H1 (cell line): ENCODE results near the gene GAS7. TPM values are rescaled to one million over a fixed set of nuclear protein-coding genes. Genes with fewer than 3 reads are reported as not detected.

Experiments used
- ASH2L ChIP-seq: fragments of 200-600, 300-600 bp; sonication (generic); IDR thresholded peaks from one replicate; pipeline ENCODE4 v1.7.1; 2017; ENCODE audit warnings: low read length
- KDM5A ChIP-seq: fragments of 200-600 bp; IDR thresholded peaks from 2 replicates; pipeline ENCODE4 v1.7.1; 2012; ENCODE audit warnings: mild to moderate bottlenecking, low read length, inconsistent platforms, mixed read lengths
- SAP30 ChIP-seq: fragments of 300-600 bp; sonication (generic); IDR thresholded peaks from 2 replicates; pipeline ENCODE4 v1.7.1; 2012; ENCODE audit warnings: low read length, moderate library complexity, mild to moderate bottlenecking, inconsistent platforms; ENCODE audit not compliant: insufficient read depth, insufficient replicate concordance
- TBP ChIP-seq: IDR thresholded peaks from 2 replicates; pipeline ENCODE4 v1.6.1; 2011; ENCODE audit warnings: low read depth, low read length, improper control_type of control experiment
- polyA plus RNA-seq, 7 experiments: library from polyadenylated mRNA; depleted of rRNA in 3 of 7; stranded (reverse) in 5 of 7; unstranded in 2 of 7; fragments of >200 nt in 5 of 7; fragments of 200-250 nt in 2 of 7; gene quantifications; 1 replicate in 5 of 7; 2 replicates in 1 of 7; 4 replicates in 1 of 7; pipeline versions ENCODE4 v1.2.1 to v1.2.3, GENCODE V29; 2011 to 2013; ENCODE audit warnings: missing spikeins in 2 of 7, mixed read lengths in 2 of 7
- total RNA-seq: library from RNA; stranded (reverse); fragmentation: NEBNext Ultra II Directional; extraction: Animal tissue kit (Norgen Biotek cat#: 25700); gene quantifications from 2 replicates; pipeline ENCODE4 v1.2.1, GENCODE V29; 2021
- TF ChIP-seq, protein P1 (sequence below): fragments of 300-600 bp; sonication (generic); IDR thresholded peaks from 2 replicates; pipeline ENCODE4 v1.7.1; 2012; ENCODE audit warnings: low read length, moderate library complexity, mild to moderate bottlenecking, inconsistent platforms; ENCODE audit not compliant: insufficient replicate concordance

The GAS7 gene
- total and polyA plus RNA-seq, 2 of the 8 experiments (the other 6 are each of a cell fraction or from before 2014, with no cell fraction given) = 5.0 to 14.5 TPM

DNA sequence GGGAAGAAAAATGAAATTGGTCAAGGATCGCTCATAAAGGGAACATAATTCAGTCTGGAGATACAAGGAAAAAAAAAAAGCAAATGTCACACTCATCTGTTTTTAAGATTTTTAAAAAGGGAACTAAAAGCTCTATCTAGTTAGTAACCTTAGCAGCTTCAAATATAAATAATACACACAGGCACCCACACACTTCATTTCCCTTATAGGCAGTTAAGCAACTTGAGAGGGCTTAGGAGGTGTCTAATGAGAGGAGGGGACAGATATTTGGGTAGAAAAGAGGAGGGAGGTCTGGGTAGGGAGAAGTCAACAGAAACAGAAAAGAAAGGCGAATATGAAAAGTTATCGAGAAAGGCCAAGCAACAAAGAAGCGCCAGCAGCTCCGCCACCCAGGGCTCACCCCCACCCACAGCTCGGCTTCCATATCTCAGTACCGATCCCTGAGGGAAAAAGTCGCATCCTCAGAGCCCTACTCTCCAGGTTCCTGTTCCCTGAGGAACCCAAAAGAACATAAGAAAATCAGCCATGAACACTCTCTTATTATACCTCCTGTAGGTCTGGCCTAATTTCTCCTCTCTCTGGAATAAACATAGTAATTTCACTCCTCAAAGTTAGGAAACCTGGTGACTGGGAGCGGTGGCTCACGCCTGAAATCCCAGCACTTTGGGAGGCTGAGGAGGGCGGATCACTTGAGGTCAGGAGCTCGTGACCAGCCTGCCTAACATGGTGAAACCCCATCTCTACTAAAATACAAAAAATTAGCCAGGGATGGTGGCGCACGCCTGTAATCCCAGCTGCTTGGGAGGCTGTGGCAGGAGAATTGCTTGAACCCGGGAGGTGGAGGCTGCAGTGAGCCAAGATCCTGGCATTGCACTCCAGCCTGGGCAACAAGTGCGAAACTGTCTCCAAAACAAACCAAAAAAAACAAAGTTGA is 223.7 kb downstream of the GAS7 start (continued):
- TF ChIP-seq, protein P1, sequence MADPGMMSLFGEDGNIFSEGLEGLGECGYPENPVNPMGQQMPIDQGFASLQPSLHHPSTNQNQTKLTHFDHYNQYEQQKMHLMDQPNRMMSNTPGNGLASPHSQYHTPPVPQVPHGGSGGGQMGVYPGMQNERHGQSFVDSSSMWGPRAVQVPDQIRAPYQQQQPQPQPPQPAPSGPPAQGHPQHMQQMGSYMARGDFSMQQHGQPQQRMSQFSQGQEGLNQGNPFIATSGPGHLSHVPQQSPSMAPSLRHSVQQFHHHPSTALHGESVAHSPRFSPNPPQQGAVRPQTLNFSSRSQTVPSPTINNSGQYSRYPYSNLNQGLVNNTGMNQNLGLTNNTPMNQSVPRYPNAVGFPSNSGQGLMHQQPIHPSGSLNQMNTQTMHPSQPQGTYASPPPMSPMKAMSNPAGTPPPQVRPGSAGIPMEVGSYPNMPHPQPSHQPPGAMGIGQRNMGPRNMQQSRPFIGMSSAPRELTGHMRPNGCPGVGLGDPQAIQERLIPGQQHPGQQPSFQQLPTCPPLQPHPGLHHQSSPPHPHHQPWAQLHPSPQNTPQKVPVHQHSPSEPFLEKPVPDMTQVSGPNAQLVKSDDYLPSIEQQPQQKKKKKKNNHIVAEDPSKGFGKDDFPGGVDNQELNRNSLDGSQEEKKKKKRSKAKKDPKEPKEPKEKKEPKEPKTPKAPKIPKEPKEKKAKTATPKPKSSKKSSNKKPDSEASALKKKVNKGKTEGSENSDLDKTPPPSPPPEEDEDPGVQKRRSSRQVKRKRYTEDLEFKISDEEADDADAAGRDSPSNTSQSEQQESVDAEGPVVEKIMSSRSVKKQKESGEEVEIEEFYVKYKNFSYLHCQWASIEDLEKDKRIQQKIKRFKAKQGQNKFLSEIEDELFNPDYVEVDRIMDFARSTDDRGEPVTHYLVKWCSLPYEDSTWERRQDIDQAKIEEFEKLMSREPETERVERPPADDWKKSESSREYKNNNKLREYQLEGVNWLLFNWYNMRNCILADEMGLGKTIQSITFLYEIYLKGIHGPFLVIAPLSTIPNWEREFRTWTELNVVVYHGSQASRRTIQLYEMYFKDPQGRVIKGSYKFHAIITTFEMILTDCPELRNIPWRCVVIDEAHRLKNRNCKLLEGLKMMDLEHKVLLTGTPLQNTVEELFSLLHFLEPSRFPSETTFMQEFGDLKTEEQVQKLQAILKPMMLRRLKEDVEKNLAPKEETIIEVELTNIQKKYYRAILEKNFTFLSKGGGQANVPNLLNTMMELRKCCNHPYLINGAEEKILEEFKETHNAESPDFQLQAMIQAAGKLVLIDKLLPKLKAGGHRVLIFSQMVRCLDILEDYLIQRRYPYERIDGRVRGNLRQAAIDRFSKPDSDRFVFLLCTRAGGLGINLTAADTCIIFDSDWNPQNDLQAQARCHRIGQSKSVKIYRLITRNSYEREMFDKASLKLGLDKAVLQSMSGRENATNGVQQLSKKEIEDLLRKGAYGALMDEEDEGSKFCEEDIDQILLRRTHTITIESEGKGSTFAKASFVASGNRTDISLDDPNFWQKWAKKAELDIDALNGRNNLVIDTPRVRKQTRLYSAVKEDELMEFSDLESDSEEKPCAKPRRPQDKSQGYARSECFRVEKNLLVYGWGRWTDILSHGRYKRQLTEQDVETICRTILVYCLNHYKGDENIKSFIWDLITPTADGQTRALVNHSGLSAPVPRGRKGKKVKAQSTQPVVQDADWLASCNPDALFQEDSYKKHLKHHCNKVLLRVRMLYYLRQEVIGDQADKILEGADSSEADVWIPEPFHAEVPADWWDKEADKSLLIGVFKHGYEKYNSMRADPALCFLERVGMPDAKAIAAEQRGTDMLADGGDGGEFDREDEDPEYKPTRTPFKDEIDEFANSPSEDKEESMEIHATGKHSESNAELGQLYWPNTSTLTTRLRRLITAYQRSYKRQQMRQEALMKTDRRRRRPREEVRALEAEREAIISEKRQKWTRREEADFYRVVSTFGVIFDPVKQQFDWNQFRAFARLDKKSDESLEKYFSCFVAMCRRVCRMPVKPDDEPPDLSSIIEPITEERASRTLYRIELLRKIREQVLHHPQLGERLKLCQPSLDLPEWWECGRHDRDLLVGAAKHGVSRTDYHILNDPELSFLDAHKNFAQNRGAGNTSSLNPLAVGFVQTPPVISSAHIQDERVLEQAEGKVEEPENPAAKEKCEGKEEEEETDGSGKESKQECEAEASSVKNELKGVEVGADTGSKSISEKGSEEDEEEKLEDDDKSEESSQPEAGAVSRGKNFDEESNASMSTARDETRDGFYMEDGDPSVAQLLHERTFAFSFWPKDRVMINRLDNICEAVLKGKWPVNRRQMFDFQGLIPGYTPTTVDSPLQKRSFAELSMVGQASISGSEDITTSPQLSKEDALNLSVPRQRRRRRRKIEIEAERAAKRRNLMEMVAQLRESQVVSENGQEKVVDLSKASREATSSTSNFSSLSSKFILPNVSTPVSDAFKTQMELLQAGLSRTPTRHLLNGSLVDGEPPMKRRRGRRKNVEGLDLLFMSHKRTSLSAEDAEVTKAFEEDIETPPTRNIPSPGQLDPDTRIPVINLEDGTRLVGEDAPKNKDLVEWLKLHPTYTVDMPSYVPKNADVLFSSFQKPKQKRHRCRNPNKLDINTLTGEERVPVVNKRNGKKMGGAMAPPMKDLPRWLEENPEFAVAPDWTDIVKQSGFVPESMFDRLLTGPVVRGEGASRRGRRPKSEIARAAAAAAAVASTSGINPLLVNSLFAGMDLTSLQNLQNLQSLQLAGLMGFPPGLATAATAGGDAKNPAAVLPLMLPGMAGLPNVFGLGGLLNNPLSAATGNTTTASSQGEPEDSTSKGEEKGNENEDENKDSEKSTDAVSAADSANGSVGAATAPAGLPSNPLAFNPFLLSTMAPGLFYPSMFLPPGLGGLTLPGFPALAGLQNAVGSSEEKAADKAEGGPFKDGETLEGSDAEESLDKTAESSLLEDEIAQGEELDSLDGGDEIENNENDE = no peak
- TF ChIP-seq SAP30 (no peak), ASH2L (no peak), KDM5A (no peak), TBP (no peak)
- TF ChIP-seq, all 59 proteins: peak for 0
